Osteocyte (in vitro differentiated cells): ENCODE measurements around the gene DSC3. TPM values are rescaled to one million over a fixed set of nuclear protein-coding genes. Genes with fewer than 3 reads are reported as not detected.
A peak's percentile ranks its signal among the peaks of the same experiment; 100 is the strongest.
"Not testable (repeated sequence)": the region's sequence is repeated elsewhere in the genome, so short reads cannot be mapped to it uniquely, and the experiment has no call there.

Experiments used
- DNase-seq: peaks from one replicate; pipeline ENCODE4 v3.0.0; 2021; ENCODE audit warnings: mixed read lengths; ENCODE audit not compliant: unreplicated experiment; ENCODE audit errors: extremely low spot score
- H3K27ac Mint-ChIP-seq: one replicate; pipeline ENCODE4 v1.8.0; 2021; ENCODE audit warnings: mild to moderate bottlenecking, mixed read lengths; ENCODE audit not compliant: unreplicated experiment
- H3K27me3 Mint-ChIP-seq: one replicate; pipeline ENCODE4 v1.8.0; 2021; ENCODE audit warnings: mixed read lengths; ENCODE audit not compliant: unreplicated experiment
- H3K36me3 Mint-ChIP-seq: one replicate; pipeline ENCODE4 v1.8.0; 2021; ENCODE audit warnings: mixed read lengths; ENCODE audit not compliant: unreplicated experiment
- H3K4me1 Mint-ChIP-seq: one replicate; pipeline ENCODE4 v1.8.0; 2021; ENCODE audit warnings: mixed read lengths; ENCODE audit not compliant: unreplicated experiment
- H3K4me3 Mint-ChIP-seq: one replicate; pipeline ENCODE4 v1.8.0; 2021; ENCODE audit warnings: mild to moderate bottlenecking, moderate library complexity, mixed read lengths; ENCODE audit not compliant: unreplicated experiment
- H3K9me3 Mint-ChIP-seq: one replicate; pipeline ENCODE4 v1.8.0; 2021; ENCODE audit warnings: mixed read lengths; ENCODE audit not compliant: unreplicated experiment
- total RNA-seq: library from RNA; stranded (reverse); gene quantifications from 2 replicates; pipeline ENCODE4 v1.2.1, GENCODE V29; 2021
- TF ChIP-seq, protein P1 (sequence below): fragments of 200-600 bp; sonication (generic); IDR thresholded peaks from 2 replicates; pipeline ENCODE4 v1.5.0; 2021; ENCODE audit warnings: antibody characterized with exemption, mild to moderate bottlenecking, moderate library complexity

The DSC3 gene
- total RNA-seq, 1 donor from 2014 or later, result 5.8 TPM

- Mint-ChIP-seq H3K36me3 (no peaks in the 10 kb centered on the region), H3K4me3 (no peak overlapping the region), H3K4me1 (no peaks in the 10 kb centered on the region), H3K27ac (no peak overlapping the region), H3K9me3 (no peaks in the 10 kb centered on the region), H3K27me3 (peaks cover 31% of the 10 kb centered on the region)
- no peak for DNase-seq
- TF ChIP-seq, protein P1, sequence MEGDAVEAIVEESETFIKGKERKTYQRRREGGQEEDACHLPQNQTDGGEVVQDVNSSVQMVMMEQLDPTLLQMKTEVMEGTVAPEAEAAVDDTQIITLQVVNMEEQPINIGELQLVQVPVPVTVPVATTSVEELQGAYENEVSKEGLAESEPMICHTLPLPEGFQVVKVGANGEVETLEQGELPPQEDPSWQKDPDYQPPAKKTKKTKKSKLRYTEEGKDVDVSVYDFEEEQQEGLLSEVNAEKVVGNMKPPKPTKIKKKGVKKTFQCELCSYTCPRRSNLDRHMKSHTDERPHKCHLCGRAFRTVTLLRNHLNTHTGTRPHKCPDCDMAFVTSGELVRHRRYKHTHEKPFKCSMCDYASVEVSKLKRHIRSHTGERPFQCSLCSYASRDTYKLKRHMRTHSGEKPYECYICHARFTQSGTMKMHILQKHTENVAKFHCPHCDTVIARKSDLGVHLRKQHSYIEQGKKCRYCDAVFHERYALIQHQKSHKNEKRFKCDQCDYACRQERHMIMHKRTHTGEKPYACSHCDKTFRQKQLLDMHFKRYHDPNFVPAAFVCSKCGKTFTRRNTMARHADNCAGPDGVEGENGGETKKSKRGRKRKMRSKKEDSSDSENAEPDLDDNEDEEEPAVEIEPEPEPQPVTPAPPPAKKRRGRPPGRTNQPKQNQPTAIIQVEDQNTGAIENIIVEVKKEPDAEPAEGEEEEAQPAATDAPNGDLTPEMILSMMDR, result no peak
These were observed 26.7 kb downstream of the DSC3 start for GRCh38 chr18:31015715-31016434.

- H3K4me1 Mint-ChIP-seq, H3K36me3 Mint-ChIP-seq, DNase-seq, H3K4me3 Mint-ChIP-seq, H3K9me3 Mint-ChIP-seq, H3K27ac Mint-ChIP-seq: not testable (repeated sequence)
- peaks cover 34% of the 10 kb centered on the region for H3K27me3 Mint-ChIP-seq
These were observed 31.1 kb downstream of the DSC3 start for GRCh38 chr18:31011455-31011854.

- Mint-ChIP-seq H3K27me3 (peaks cover 28% of the 10 kb centered on the region), H3K4me1 (no peaks in the 10 kb centered on the region), H3K36me3 (no peaks in the 10 kb centered on the region), H3K27ac (no peak overlapping the region), H3K9me3 (no peaks in the 10 kb centered on the region), H3K4me3 (no peak overlapping the region)
- no peak for DNase-seq
- TF ChIP-seq, protein P1, result no peak
These were observed 31.9 kb downstream of the DSC3 start for GRCh38 chr18:31010601-31011000.

- no peak overlapping the region for H3K4me3 Mint-ChIP-seq
- H3K27me3 Mint-ChIP-seq, result peaks cover 52% of the 10 kb centered on the region
- H3K4me1 Mint-ChIP-seq, result no peaks in the 10 kb centered on the region
- TF ChIP-seq, protein P1, result no peak
- no peaks in the 10 kb centered on the region for H3K36me3 Mint-ChIP-seq
- H3K9me3 Mint-ChIP-seq, result no peaks in the 10 kb centered on the region
- H3K27ac Mint-ChIP-seq, result no peak overlapping the region
- DNase-seq, result no peak
These were observed 42.5 kb downstream of the DSC3 start for GRCh38 chr18:30999887-31000628.

DNA sequence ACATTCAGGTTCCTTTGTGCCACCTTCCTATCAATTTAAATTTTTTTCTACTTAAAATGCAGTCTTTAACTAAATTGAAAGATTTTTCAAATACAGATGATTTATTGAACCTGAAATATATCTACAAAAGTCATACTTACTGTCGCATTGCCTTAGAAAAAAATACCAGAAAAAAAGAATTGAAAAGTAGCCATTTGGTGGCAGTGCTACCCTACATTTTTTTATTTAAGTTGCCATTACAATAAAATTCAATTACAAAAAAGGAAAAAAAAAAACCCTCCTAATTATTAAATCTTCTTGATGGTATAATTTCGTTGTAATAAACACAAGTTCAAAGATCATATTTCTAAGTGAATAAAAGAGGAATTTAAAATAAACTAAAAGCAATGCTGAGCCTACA, 43.4 kb downstream of the DSC3 start:
- Mint-ChIP-seq H3K9me3 (no peaks in the 10 kb centered on the region), H3K4me3 (no peak overlapping the region), H3K27me3 (peaks cover 54% of the 10 kb centered on the region), H3K27ac (no peak overlapping the region), H3K4me1 (no peaks in the 10 kb centered on the region), H3K36me3 (no peaks in the 10 kb centered on the region)
- DNase-seq, result no peak
- TF ChIP-seq, protein P1, result peak; percentile 53
